Large intestine (tissue), 3 donors: ENCODE data around the gene PACSIN2. TPM values are rescaled to one million over a fixed set of nuclear protein-coding genes. Genes with fewer than 3 reads are reported as not detected.

Experiments
- DNase-seq, 2 donors: peaks; one replicate each; pipeline versions ENCODE4 v3.0.0 to v3.0.0-alpha.2; 2013
- H3K27ac ChIP-seq: one replicate; pipeline ENCODE4 v1.5.1; 2013; ENCODE audit warnings: low read length
- H3K27me3 ChIP-seq: 2 replicates; pipeline ENCODE4 v1.6.1; 2013; ENCODE audit warnings: low read length; ENCODE audit not compliant: control insufficient read depth, insufficient read depth
- H3K36me3 ChIP-seq: 2 replicates; pipeline ENCODE4 v1.6.1; 2013; ENCODE audit warnings: low read length; ENCODE audit not compliant: control insufficient read depth, insufficient read depth
- H3K4me1 ChIP-seq: one replicate; pipeline ENCODE4 v1.6.1; 2013; ENCODE audit warnings: low read length; ENCODE audit not compliant: control insufficient read depth, insufficient read depth
- H3K4me3 ChIP-seq: one replicate; pipeline ENCODE4 v1.5.1; 2013; ENCODE audit warnings: low read length
- H3K9me3 ChIP-seq: one replicate; pipeline ENCODE4 v1.6.1; 2013; ENCODE audit warnings: mild to moderate bottlenecking, low read depth, low read length, moderate library complexity; ENCODE audit not compliant: control insufficient read depth
- WGBS: methylation state at CpG from one replicate; pipeline ENCODE4 v1.1.5; 2013; ENCODE audit warnings: low lambda C conversion rate; ENCODE audit not compliant: insufficient coverage; 5-methylcytosine and 5-hydroxymethylcytosine counted together
- polyA plus RNA-seq: library from polyadenylated mRNA; unstranded; fragments of 120-200 nt; gene quantifications from one replicate; pipeline ENCODE4 v1.2.1, GENCODE V29; 2013

Gene PACSIN2
- polyA plus RNA-seq, 1 donor: 51.5 TPM

GRCh38 chr22:42907404-42908373 lies 107.3 kb downstream of the PACSIN2 start:
- Histone ChIP-seq H3K27ac (no peak overlapping the region), H3K9me3 (no peaks in the 10 kb centered on the region), H3K4me3 (no peak overlapping the region), H3K36me3 (peaks cover 52% of the 10 kb centered on the region), H3K27me3 (no peaks in the 10 kb centered on the region), H3K4me1 (no peaks in the 10 kb centered on the region)
- DNase-seq: no peak
- 71% methylated on average over 1 of the region's 26 CpGs for WGBS

- Histone ChIP-seq H3K4me1 (no peaks in the 10 kb centered on the region), H3K36me3 (peaks cover 58% of the 10 kb centered on the region), H3K27ac (no peak overlapping the region), H3K9me3 (no peaks in the 10 kb centered on the region), H3K4me3 (no peak overlapping the region), H3K27me3 (no peaks in the 10 kb centered on the region)
- no CpG with 5 or more reads among the region's 6 CpGs for WGBS
- DNase-seq: no peak
Observed at GRCh38 chr22:42906605-42907348, 108.2 kb downstream of the PACSIN2 start.

- Histone ChIP-seq H3K27ac (no peak overlapping the region), H3K36me3 (peaks cover 62% of the 10 kb centered on the region), H3K4me1 (no peaks in the 10 kb centered on the region), H3K4me3 (no peak overlapping the region), H3K27me3 (no peaks in the 10 kb centered on the region), H3K9me3 (no peaks in the 10 kb centered on the region)
- no CpG with 5 or more reads among the region's 5 CpGs for WGBS
- DNase-seq: no peak
Observed at GRCh38 chr22:42905702-42906183, 109.2 kb downstream of the PACSIN2 start.

GRCh38 chr22:42905217-42905616 lies 109.7 kb downstream of the PACSIN2 start:
- H3K27me3 ChIP-seq: no peaks in the 10 kb centered on the region
- DNase-seq: no peak
- peaks cover 59% of the 10 kb centered on the region for H3K36me3 ChIP-seq
- no peak overlapping the region for H3K27ac ChIP-seq
- H3K9me3 ChIP-seq: no peaks in the 10 kb centered on the region
- WGBS: no CpG with 5 or more reads among the region's 13 CpGs
- H3K4me1 ChIP-seq: no peaks in the 10 kb centered on the region
- H3K4me3 ChIP-seq: no peak overlapping the region

GRCh38 chr22:42904050-42904449 lies 110.9 kb downstream of the PACSIN2 start:
- no peak overlapping the region for H3K27ac ChIP-seq
- peaks cover 52% of the 10 kb centered on the region for H3K36me3 ChIP-seq
- WGBS: no CpG with 5 or more reads among the region's 12 CpGs
- H3K9me3 ChIP-seq: no peaks in the 10 kb centered on the region
- no peaks in the 10 kb centered on the region for H3K27me3 ChIP-seq
- no peaks in the 10 kb centered on the region for H3K4me1 ChIP-seq
- H3K4me3 ChIP-seq: no peak overlapping the region
- no peak for DNase-seq

GRCh38 chr22:42902875-42903510 lies 112.0 kb downstream of the PACSIN2 start:
- H3K4me3 ChIP-seq: no peak overlapping the region
- peak; percentile 53 for DNase-seq
- H3K36me3 ChIP-seq: peaks cover 49% of the 10 kb centered on the region
- no CpG with 5 or more reads among the region's 15 CpGs for whole genome bisulfite sequencing
- H3K9me3 ChIP-seq: no peaks in the 10 kb centered on the region
- H3K4me1 ChIP-seq: no peaks in the 10 kb centered on the region
- no peaks in the 10 kb centered on the region for H3K27me3 ChIP-seq
- H3K27ac ChIP-seq: peak overlapping the region; percentile 28

- no peaks in the 10 kb centered on the region for H3K4me1 ChIP-seq
Observed at GRCh38 chr22:42901790-42902508, 113.0 kb downstream of the PACSIN2 start.

GRCh38 chr22:42897960-42898359 lies 117.0 kb downstream of the PACSIN2 start:
- no CpG with 5 or more reads among the region's 7 CpGs for WGBS

More at GRCh38 chr22:42901790-42902508, 113.0 kb downstream of the PACSIN2 start:
- Histone ChIP-seq H3K27ac (no peak overlapping the region), H3K4me3 (no peak overlapping the region), H3K36me3 (peaks cover 43% of the 10 kb centered on the region), H3K27me3 (no peaks in the 10 kb centered on the region), H3K9me3 (no peaks in the 10 kb centered on the region)
- no CpG with 5 or more reads among the region's 14 CpGs for WGBS
- DNase-seq: no peak

GRCh38 chr22:42895541-42895981 lies 119.4 kb downstream of the PACSIN2 start:
- WGBS: no CpG with 5 or more reads among the region's 9 CpGs
- Histone ChIP-seq H3K4me3 (no peak overlapping the region), H3K4me1 (no peaks in the 10 kb centered on the region), H3K36me3 (peaks cover 36% of the 10 kb centered on the region), H3K27ac (no peak overlapping the region), H3K27me3 (no peaks in the 10 kb centered on the region), H3K9me3 (no peaks in the 10 kb centered on the region)
- no peak for DNase-seq

More at GRCh38 chr22:42897960-42898359, 117.0 kb downstream of the PACSIN2 start:
- DNase-seq: no peak
- H3K27me3 ChIP-seq: no peaks in the 10 kb centered on the region
- H3K4me1 ChIP-seq: no peaks in the 10 kb centered on the region
- H3K27ac ChIP-seq: no peak overlapping the region
- H3K36me3 ChIP-seq: peaks cover 34% of the 10 kb centered on the region
- no peaks in the 10 kb centered on the region for H3K9me3 ChIP-seq
- no peak overlapping the region for H3K4me3 ChIP-seq
